ENCODE data around the gene TSPAN12.
"Not testable (repeated sequence)": the region's sequence is repeated elsewhere in the genome, so short reads cannot be mapped to it uniquely, and the experiment has no call there.

- TF ChIP-seq CTCF (conservative IDR thresholded peaks at IDR 0.05 in 1 of 2, IDR thresholded peaks at IDR 0.05 in 1 of 2; ENCODE audit: low read depth in 1 of 2, low read length in 2 of 2); EZH2 (IDR thresholded peaks at IDR 0.05; ENCODE audit: low read length, missing control alignments): not testable (repeated sequence)
These were observed 37.3 kb upstream of the TSPAN12 start for GRCh38 chr7:120895253-120895652.
